Body of pancreas (tissue), 4 donors: ENCODE data around the gene FAT2.

Experiments used
- CTCF ChIP-seq, 7 experiments: fragments of 450-650 bp in 4 of 7; fragments of 200-600 bp in 3 of 7; sonication (generic) in 3 of 7; IDR thresholded peaks; one replicate each; pipeline ENCODE4 v1.5.1; 2016 to 2019; ENCODE audit warnings: antibody characterized with exemption in 7 of 7
- POLR2A ChIP-seq, 3 donors: fragments of 450-650 bp; IDR thresholded peaks; one replicate each; pipeline ENCODE4 v1.6.1; 2016; ENCODE audit warnings: antibody characterized with exemption in 3 of 3, mild to moderate bottlenecking in 2 of 3

DNA sequence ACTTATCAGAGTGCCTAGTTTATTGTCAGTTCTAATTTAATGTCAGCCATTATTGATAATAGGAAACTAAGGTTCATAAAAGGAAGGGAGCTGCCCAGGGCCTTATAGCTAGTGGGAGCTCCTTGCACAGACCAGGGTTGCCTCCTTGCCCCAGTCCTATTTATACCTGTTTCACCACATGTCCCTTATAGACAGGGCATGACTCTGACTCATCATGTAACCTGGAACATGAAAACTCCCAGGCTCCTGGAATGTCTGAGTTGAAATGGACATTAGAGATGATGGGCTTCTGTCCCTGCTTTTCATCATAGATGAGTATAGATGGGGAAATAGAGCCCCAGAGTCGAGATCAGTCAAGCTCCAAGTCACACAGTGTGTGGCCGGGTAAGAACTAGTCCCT, 21.1 kb downstream of the FAT2 start:
- TF ChIP-seq POLR2A (IDR thresholded peaks at IDR 0.05) = no peak
- no peak for TF ChIP-seq CTCF (IDR thresholded peaks at IDR 0.05)
